ENCODE results near the gene DSE.
A peak's percentile ranks its signal among the peaks of the same experiment; 100 is the strongest.

Gene DSE

DNA sequence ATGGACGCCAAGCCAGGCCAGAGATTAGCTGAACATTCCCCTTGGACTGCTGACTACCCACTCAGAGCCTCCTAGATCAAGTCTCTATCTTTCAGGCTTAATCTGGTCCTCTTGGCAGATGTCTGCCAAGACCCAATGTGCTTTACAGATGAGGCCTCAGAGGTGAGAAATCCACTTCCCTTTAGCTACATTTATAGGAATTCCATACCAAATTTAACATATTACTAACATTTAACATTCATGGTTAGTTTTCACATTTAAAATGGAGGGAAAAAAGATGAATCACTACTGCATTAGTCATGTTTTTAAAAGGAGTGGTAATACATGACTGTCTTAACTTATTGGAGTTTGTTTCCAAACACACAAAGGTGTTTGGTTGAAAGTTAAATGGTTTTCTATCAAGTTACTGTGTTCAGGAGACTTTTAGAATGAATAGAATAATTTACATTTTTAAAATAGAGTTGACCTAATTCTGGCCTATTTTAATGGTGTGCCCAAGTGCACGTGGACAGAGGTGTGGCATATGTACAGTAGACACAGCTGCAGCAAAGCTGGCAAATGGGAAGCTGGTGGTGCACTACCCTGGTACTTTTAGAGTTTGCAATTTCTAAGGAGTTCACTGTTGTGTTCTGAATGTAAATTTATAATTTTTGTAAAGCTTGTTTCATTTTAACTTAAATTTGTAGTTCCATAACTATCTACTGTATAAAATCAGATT is 48.5 kb downstream of the DSE start:
- no peak for DNase-seq

DNA sequence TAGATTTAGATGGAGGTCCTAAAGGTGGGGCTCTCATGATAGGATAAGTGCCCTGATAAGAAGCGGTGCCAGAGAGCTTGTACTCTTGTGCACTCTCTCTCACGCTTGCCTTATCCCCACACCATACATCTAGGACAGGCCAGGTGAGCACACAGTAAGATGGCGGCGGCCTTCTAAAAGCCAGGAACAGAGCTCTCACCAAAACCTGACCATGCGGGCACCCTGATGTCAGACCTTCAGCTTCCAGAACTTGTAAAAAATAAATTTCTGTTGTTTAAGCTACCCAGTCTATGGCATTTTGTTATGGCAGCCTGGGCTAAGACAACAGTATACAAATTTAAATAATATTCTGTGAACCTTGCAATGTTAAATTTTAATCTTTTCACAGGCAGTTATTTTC is 49.6 kb downstream of the DSE start:
- DNase-seq, result no peak

DNA sequence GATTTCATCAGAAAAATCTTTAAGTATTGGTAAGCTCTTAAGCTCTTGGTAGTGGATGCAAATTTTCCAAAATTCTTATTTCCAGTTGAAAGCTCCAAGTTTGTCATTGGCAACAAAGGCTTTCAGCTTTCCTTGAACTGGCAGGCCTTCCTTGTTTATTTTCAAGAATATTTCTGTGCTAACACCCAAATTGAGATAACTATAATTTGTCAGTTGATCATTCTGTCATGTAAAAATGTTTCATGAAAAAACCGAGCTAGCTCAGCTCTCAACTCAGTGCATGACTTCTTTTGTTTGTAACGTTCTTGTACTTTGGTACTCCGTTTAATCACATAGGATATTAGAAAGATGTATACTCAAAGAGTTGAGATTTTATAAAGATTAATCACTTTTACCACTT is 51.5 kb downstream of the DSE start:
- DNase-seq, result no peak

DNA sequence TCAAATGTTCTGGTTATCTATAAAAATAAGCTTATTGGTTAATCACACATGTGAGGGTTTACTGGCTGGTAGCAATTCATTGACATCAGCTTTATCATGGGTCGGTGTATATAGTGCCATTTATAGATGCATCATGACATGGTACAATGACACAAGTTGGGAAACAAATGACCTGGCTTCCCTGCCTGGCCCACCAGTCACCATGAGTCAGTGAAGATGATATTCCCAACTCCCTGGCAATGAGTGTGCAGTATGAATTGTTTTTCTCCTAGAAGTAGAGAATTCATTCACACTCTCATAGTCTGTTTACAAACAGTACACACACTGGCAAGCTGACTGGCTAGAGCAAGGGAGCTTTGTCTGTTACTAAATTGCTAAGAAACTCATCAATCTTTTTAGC is 53.3 kb downstream of the DSE start:
- DNase-seq, result no peak

DNA sequence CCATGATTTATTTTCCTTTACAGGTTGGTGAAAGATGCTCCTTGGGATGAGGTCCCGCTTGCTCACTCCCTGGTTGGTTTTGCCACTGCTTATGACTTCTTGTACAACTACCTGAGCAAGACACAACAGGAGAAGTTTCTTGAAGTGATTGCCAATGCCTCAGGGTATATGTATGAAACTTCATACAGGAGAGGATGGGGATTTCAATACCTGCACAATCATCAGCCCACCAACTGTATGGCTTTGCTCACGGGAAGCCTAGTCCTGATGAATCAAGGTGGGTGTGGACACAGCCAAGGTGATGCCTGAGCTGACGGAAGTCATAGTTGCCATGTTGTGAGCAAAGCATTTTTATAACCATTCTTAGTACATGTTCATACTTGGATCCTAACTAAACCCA is 55.8 kb downstream of the DSE start:
- no peak for DNase-seq

DNA sequence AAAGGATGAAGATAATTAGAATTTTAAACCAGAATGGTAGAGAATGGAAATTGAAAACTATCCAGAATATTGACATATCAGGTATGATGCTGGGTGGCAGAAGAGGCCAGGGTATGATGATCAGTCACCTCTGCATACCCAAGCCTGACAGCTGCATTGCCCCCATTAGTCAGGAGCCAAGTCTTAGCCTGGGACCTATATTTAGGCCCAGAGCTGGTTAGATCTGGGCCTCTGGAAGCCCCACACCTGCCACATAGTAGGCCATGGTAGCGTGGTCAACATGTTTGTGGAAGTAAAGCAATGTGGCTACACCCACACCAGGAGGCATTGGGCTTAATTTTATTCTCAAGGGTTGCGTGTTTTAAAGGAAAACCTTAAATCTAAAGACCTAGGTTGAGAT is 58.4 kb downstream of the DSE start:
- DNase-seq, result no peak

DNA sequence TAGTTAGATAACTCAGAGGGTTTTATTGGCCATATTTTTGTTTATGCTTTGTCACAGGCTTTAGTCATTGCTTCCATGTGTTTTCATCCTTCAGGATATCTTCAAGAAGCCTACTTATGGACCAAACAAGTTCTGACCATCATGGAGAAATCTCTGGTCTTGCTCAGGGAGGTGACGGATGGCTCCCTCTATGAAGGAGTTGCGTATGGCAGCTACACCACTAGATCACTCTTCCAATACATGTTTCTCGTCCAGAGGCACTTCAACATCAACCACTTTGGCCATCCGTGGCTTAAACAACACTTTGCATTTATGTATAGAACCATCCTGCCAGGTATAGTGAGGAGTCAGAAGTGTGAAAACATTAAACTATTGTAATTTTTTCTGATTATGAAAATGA is 60.1 kb downstream of the DSE start:
- DNase-seq, result no peak

DNA sequence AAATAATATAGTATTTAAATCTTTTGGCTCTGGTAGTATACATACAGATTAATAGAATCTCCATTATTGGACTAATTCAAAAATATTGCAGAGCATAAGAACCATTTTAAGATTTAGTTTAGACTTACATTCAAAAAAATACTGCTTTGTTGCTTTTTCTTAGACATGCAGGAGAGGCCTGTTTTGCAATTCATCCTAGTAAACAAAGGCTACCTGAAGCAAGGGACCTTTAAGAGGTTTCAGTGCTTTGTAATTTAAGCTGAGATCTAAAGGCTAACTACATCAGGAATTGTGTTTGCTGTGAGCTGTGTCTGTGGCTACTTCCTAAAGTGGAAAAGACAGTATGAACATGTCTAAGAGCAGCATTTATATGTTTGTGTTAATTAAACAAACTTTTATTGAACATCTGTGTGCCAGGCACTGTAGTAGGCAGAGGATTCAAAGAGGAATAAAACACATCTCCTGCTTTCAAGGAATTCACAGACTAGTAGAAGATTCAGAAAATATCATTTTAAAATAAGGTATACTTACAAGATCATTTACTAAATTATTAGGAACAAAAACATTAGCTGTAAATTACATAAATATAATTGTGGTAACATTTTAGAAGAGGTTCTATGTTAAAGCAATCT is 61.3 kb downstream of the DSE start:
- DNase-seq, result no peak

DNA sequence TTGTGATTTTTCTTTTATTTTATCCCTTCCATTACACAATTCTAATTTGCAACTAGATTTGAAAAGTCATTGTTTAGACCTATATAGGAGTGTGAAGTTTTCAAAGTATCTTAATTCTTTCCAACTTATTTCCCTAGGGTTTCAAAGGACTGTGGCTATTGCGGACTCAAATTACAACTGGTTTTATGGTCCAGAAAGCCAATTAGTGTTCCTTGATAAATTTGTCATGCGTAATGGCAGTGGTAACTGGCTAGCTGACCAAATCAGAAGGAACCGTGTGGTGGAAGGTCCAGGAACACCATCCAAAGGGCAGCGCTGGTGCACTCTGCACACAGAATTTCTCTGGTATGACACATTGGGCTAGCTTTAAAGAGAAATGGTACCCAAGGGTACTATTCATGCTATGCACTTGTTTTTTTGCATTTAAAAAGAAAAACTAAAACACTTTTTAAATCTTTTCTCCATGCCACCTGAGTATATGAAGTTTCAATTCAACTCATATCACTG is 62.5 kb downstream of the DSE start:
- DNase-seq, result no peak

DNA sequence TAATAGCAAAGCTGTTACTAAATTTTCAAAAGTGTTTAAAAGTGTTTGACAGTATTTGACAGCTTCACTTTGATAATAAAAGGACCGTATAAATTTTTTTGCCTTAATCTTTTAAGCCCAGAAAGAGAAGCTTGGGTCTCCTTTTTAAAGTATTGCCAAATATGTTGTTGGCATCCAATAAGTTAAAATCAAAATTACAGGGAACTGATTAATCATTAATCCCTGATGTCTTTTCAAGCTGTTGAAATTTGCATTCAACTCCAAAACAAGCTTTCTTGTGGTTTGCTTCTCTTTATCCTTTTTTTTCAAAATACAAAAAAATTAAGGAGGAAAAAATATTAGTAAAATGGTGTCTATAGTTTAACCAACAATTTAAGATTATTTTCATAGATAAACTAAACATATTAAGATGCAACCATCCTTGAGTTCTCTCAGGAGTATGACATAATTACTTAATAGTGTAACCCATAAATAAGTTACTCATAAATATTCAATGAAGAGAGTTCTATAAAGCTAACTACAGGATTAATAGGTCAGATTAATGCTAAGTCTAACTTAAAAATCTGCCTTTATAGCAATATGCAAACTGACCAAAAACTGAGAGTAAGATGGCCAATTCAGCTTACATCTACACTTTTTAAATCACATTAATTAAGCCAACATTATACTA is 63.4 kb downstream of the DSE start:
- DNase-seq, result no peak

DNA sequence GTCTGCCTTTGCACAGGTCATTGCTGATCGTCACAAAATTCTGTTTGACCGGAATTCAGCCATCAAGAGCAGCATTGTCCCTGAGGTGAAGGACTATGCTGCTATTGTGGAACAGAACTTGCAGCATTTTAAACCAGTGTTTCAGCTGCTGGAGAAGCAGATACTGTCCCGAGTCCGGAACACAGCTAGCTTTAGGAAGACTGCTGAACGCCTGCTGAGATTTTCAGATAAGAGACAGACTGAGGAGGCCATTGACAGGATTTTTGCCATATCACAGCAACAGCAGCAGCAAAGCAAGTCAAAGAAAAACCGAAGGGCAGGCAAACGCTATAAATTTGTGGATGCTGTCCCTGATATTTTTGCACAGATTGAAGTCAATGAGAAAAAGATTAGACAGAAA is 65.8 kb downstream of the DSE start:
- DNase-seq, result no peak

DNA sequence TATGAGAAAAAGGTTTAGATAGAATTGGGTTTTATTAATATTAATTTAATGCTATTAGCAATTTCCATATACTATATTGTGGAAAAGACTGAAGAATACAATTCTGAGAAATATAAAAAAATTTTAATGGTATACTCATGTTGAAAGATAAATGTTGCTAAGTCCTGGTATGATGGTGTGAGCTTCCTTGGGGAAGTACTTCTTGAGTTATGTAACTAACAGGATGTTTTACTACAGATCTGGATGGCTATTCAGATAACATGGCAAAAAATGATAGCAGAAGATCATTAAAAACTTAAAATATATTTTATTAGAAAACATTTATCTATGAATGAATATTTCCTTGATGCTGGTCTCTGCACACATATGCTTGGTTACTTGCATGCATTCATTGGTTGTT is 66.9 kb downstream of the DSE start:
- DNase-seq, result no peak

DNA sequence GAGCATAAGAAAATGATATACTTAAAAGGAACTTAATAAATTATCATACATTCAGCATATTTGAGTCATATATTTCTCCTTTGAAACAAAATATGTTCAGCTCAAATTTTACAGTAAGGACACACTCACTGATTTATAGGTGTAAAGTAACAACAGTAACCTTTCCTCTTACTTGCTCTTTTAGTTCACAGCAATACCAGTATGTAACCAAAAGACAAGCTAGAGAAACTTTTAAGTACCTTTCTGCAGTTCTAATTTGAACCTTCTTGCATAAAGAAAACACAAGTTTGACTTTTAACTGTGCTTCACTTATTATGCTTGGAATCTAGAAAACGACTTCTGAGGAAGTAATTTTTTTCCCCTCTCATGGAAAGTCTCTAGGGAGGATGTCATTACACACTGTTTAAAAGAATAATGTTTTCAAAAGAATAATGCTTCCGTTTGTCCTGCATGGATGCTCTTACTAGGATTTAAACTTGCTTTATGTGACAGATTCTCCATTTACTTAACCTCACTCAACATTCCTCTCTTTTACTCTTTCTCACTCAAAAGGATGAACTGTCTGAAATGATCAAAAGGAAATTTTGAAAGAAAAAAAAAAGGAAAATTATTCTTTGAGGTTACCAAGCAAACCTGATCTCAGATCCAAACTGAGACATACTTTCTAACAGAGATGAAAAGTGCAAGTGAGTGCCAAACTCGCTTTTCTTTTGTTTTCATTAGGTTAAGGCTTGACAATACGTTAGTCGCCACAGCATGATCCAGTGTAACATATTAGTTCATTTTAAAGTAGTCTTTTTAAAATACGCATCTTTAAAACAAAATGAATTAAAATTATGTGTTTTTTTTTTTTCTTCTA is 68.1 kb downstream of the DSE start:
- no peak for DNase-seq

DNA sequence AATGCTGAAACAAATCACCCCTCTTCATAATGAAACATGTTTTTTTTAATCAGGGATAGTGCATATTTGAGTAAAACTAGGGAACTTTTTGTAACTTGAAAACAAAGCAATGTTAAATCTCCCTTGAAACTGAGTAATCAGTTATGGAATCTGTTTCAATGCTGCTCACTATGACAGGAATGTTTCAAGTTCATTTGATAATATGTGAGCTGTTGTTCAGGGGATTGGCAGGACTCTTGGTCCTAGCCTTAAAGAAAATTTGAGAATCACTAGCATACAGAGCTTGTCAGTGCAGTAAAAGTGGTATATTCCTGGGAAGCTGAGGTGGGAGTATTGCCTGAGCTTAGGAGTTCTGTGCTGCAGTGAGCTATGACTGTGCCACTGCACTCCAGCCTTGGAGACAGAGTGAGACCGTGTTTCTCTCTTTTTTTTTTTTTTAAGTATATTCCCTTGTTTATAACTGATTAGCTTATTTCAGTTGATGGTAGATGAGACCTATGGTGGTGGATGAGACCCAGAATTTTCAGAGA is 68.8 kb downstream of the DSE start:
- DNase-seq, result no peak

DNA sequence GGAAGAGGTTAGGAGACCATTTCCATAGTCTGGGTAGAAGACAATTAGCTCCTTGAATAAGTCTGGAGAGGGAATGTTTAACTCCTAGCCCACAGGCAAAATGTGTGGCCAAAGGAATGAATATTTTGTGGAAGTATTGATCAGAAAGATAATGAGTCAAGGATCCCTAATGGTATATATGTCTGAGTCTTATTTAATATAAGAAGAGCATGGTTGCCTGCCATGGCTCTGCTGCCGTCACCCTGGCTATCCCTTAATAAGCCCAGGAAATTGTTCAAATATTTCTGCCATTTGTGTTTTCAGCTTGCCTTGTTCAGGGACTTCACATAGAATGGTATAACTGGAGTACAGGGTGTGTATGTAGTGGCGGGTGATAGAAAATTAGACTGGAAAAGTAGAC is 72.4 kb downstream of the DSE start:
- DNase-seq, result no peak

DNA sequence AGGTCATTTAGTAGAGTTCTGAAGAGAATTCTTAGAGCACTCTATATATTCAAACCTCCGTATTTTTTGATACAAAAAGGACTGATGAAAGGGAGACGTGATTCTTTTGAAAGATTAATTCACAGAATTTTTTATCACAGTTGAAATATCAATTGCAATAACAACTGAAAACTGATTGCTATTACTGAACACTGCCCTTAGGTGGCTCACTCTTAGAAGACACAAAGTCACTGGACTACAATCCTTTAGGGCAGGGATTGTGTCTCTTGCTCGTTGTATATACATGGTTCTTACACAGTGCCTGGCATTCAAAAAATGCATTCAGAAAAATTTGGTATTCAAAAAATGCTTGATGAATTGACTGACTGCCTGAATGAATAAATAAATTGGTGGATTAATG is 73.3 kb downstream of the DSE start:
- DNase-seq, result peak; percentile 21

DNA sequence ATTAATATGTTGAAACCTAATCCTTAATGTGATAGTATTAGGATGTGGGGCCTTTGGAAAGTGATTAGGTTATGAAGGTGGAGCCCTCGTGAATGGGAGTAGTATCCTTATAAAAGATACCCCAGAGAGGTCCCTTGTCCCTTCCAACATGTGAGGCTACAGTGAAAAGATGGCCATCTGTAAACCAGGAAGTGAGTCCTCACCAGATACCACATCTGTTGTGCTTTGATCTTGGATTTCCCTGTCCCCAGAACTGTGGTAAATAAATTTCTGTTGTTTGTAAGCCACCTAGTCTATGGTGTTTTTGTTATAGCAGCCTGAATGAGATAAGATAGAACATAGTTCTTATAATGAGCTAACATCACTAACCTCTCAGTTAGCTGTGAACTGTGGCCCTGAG is 73.8 kb downstream of the DSE start:
- DNase-seq, result no peak

DNA sequence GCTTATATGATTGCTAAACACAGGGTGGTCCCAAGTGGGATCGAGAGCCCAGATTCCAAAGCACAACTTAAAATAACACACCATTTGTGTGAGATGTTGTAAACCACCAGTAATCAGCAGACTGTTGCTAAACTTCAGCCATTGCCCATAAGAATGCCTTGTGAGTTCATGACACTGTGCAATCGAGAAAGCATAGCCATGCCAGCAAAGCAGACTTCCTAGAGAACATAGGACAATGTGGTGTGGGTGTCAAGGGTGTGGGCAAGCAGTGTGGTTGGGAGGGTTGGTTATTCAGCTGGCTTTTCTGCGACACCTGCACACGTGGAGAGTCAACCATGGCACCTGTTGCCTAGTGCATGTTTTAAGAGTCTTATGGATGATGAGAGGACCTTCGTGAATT is 74.4 kb downstream of the DSE start:
- no peak for DNase-seq

DNA sequence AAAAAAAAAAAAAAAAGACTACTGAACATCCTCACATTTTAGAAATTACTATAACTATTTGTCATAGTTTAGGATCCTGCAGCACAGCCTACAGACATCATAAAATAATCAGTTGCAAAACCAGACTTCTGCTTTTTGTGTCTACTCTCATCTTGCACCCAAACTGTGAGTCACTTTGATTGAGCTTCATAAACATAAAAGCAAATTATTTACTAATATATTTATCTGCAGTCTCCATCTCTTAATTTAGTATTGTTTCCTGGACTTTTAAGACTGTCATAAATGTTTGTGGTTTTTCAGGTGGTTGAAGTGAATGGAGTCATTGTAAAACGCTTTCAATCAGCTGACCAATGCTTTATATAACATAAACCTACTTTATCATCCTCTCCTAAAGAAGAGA is 75.7 kb downstream of the DSE start:
- DNase-seq, result no peak

DNA sequence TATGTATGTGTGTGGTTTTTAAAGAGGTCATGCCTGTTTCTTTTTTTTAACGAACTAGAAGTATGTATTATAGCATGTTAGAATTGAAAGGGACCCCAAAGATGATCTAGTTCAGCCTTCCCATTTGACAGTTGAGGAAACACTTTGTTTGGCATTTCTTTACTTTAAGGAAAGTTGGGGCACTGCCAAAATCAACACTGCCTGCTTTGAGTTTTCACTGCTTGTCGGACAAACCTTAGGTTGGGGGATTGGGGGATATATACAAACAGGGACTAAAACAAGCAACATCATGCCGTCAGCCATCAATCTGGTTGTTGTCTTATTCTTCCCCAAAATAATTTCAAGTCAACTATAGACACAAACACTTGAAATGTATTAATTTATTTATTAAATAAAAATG is 76.3 kb downstream of the DSE start:
- DNase-seq, result no peak

DNA sequence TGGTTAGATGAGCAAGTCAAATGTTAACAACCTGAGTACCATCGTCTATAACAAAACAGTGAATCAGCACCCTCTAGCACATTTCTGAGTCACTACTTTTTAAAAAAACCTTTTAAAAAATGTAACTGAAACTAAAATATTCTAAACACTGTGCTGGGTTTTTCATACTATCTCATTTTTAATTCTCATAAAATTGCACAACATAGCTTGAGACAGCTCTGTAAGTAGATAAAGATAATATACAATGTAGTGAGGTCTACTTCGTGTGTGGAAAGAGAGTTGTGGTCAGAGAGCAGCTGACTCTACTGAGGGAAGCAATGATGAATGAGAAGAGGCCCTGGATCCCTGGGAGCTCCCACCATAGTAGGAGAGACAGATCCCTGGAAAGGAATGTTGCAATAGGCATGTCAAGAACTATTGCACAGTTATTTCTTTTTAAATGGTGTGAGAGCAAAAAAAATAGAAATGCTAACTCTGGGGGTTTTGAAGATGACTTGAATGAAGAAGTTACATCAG is 76.8 kb downstream of the DSE start:
- DNase-seq, result no peak

DNA sequence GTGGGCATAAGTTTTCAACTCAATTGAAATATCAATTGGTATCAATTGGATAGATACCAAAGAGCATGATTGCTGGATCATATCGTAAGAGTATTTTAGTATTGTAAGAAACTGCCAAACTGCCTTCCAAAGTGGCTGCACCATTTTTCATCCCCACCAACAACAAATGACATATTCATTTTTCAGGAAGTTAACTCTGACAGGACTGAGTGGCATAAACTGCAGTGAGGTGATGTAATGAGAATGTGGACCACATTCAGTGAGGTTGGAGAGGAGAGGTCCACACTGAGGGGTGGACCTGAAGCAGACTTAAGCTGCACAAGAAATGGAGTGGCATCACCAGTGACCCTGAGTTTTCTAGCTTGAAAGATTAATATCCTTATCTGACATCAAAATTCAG is 78.8 kb downstream of the DSE start:
- no peak for DNase-seq

DNA sequence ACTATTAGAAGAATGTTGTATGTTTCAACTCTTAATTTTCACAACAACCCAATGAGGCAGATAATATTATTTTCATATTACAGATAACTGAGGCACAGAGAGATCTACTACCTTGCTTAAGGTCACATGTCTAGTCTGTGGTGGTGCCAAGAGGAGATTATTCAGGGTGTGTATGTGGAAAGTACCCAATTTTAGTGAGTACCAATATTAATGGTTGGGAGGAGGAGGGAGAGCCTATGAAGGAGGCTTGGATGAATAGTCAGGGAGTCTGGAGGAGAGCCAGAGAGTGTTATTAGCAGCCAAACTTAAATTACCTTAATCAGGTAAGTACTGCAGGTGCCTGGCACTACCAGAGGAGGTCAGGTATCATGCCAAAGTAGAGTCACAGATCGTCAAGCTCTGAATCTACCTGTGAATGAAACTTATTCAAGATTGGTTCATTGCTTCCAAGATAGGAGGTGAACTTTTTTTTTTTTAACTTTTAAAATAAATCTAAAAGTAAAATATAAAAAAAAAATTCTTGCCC is 79.5 kb downstream of the DSE start:
- DNase-seq, result no peak
